ENCODE results near the gene TUBA4A. TPM values are rescaled to one million over a fixed set of nuclear protein-coding genes. Genes with fewer than 3 reads are reported as not detected.

The TUBA4A gene
- total and polyA plus RNA-seq, 2 of the 4 experiments (the other 2 are of a cell fraction), result 21.9 to 35.6 TPM

DNA sequence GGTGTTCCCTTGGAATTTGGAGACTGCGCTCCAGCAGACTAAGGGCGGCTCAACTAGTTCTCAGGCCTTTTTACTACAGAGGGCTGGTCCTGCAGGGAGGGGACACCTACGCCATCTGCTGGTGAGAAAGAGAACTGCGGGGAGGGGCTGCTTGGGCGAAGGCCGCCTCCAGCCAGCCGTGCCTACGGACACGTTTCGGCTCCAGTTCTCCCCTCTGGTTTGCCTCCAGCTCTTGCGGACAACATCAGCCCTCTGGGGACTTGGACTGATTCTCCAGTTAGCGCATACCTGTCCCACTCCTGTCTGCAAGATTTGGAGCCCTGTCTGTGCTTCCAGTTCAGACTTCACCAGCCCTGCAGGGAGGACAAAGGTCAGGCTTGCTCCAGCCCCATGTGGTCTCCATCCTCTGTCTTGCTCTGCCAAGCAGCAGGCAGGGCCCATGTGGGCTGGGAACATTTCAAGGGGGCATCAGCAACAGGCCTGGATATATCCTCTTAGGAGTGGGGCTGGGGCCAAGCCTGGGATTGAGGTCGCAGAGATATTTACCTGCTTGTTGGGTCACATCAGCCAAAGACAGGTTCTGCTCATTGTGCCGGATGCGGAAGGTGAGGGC is 45.1 kb upstream of the TUBA4A start:
- DNase-seq (peak; percentile 69), ATAC-seq (ENCODE audit: low read depth) (peak; percentile 86)
- Histone ChIP-seq H4K20me1 (ENCODE audit: insufficient read depth, low read length) (no peaks in the 10 kb centered on the region), H2BK120ac (ENCODE audit: low read depth, low read length) (peak overlapping the region; percentile 76; the same call in 1 of the 2 replicates), H2AK5ac (ENCODE audit: low read depth, low read length) (peak overlapping the region; percentile 40; the same call in 1 of the 2 replicates), H3K9ac (ENCODE audit: low read depth, low read length) (peak overlapping the region; percentile 34; the same call in 1 of the 2 replicates), H3K36me3 (ENCODE audit: control insufficient read depth, insufficient read depth, low read length) (peaks cover 4% of the 10 kb centered on the region), H3K27ac (ENCODE audit: insufficient read depth, low read length) (no peak overlapping the region), H3K23ac (ENCODE audit: low read depth, low read length) (no peak overlapping the region), H2AK9ac (replicated peaks; ENCODE audit: low read depth, low read length, poor library complexity) (peak overlapping the region; percentile 67), H3K79me1 (ENCODE audit: low read depth in 1 of 2, low read length in 2 of 2) (no peaks in the 10 kb centered on the region), H3K4me1 (ENCODE audit: control insufficient read depth, insufficient read depth, low read length) (peaks cover 6% of the 10 kb centered on the region; the same call in 1 of the 2 replicates), H2BK20ac (ENCODE audit: low read depth, low read length) (no peak overlapping the region), H4K8ac (ENCODE audit: low read depth in 2 of 2, low read length in 2 of 2) (no peak overlapping the region; a peak in 1 of 4 replicates), H3K18ac (ENCODE audit: low read depth, low read length) (no peak overlapping the region), H4K5ac (ENCODE audit: low read depth, low read length) (peak overlapping the region; percentile 70), H3K27me3 (ENCODE audit: control insufficient read depth, insufficient read depth, low read length) (no peaks in the 10 kb centered on the region), H3K4me2 (ENCODE audit: low read depth, low read length) (no peak overlapping the region), H2BK5ac (ENCODE audit: low read depth, low read length, poor library complexity, severe bottlenecking) (no peak overlapping the region), H3K14ac (replicated peaks; ENCODE audit: low read depth, low read length) (0 out of 2 replicates have a peak overlapping the region, but pooled peaks have one; percentile 46), H3K9me3 (ENCODE audit: control insufficient read depth, insufficient read depth, low read length) (no peaks in the 10 kb centered on the region), H2AFZ (replicated peaks; ENCODE audit: low read length, poor library complexity) (peak overlapping the region; percentile 89), H3K9me1 (ENCODE audit: insufficient read depth, low read length) (no peaks in the 10 kb centered on the region), H3K4ac (ENCODE audit: low read depth, low read length) (peak overlapping the region; percentile 54), H4K91ac (ENCODE audit: insufficient read depth, low read depth, low read length) (peak overlapping the region; percentile 44; the same call in 1 of the 2 replicates), H2BK15ac (ENCODE audit: low read depth, low read length) (no peak overlapping the region), H3K4me3 (ENCODE audit: insufficient read depth, low read depth, low read length) (no peak overlapping the region), H3K56ac (ENCODE audit: extremely low read depth, insufficient read depth, low read length) (no peak overlapping the region)
- intact Hi-C loops (cut with micrococcal nuclease) (loop anchor here (1.0 to 5.0 kb wide), 4 partner anchors 80 to 242 kb away; partner anchors contain the start of gene NHEJ1), in situ Hi-C loops (cut with MboI; ENCODE audit: low sequenced_read_pairs) (loop anchor here (5.0 kb wide), 1 partner anchor 127 kb away; the partner anchor contains the start of gene SLC23A3), dilution Hi-C loops (cut with HindIII; ENCODE audit: low sequenced_read_pairs, unreplicated experiment) (no loop called here)
- no peak for TF ChIP-seq MAFK (IDR thresholded peaks at IDR 0.05; ENCODE audit: low read depth, low read length)
- TF ChIP-seq RAD21 (IDR thresholded peaks at IDR 0.05; ENCODE audit: low read length), result peak; percentile 88
- peak; percentile 84; the same call in 1 of the 2 replicates for TF ChIP-seq MAZ (IDR thresholded peaks at IDR 0.05; ENCODE audit: borderline replicate concordance, low read depth, low read length)
- TF ChIP-seq NFE2L2 (IDR thresholded peaks at IDR 0.05; ENCODE audit: low read depth, low read length), result no peak
- TF ChIP-seq, protein P1, sequence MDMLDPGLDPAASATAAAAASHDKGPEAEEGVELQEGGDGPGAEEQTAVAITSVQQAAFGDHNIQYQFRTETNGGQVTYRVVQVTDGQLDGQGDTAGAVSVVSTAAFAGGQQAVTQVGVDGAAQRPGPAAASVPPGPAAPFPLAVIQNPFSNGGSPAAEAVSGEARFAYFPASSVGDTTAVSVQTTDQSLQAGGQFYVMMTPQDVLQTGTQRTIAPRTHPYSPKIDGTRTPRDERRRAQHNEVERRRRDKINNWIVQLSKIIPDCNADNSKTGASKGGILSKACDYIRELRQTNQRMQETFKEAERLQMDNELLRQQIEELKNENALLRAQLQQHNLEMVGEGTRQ (IDR thresholded peaks at IDR 0.05; ENCODE audit: low read depth, low read length), result no peak
- TF ChIP-seq POLR2A (IDR thresholded peaks at IDR 0.05; ENCODE audit: low read depth, low read length), result no peak
- TF ChIP-seq BHLHE40 (IDR thresholded peaks at IDR 0.05; ENCODE audit: low read depth, low read length), result no peak
- no peak for TF ChIP-seq RFX5 (IDR thresholded peaks at IDR 0.05; ENCODE audit: low read depth, low read length)
- no peak for TF ChIP-seq MXI1 (IDR thresholded peaks at IDR 0.05; ENCODE audit: borderline replicate concordance, low read depth, low read length)
- TF ChIP-seq CHD1 (IDR thresholded peaks at IDR 0.05; ENCODE audit: low read depth, low read length), result no peak
- TF ChIP-seq CEBPB (IDR thresholded peaks at IDR 0.05; ENCODE audit: low read depth, low read length), result no peak
- peak; percentile 89 for TF ChIP-seq SMC3 (IDR thresholded peaks at IDR 0.05; ENCODE audit: low read depth, low read length)
- TF ChIP-seq, protein P2, sequence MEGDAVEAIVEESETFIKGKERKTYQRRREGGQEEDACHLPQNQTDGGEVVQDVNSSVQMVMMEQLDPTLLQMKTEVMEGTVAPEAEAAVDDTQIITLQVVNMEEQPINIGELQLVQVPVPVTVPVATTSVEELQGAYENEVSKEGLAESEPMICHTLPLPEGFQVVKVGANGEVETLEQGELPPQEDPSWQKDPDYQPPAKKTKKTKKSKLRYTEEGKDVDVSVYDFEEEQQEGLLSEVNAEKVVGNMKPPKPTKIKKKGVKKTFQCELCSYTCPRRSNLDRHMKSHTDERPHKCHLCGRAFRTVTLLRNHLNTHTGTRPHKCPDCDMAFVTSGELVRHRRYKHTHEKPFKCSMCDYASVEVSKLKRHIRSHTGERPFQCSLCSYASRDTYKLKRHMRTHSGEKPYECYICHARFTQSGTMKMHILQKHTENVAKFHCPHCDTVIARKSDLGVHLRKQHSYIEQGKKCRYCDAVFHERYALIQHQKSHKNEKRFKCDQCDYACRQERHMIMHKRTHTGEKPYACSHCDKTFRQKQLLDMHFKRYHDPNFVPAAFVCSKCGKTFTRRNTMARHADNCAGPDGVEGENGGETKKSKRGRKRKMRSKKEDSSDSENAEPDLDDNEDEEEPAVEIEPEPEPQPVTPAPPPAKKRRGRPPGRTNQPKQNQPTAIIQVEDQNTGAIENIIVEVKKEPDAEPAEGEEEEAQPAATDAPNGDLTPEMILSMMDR (conservative IDR thresholded peaks at IDR 0.05; ENCODE audit: low read depth, low read length), result peak; percentile 96
- BruUV-seq (replicated peaks), result no TSS peak
- WGBS, 2 experiments (ENCODE audit: extremely low coverage in 2 of 2, insufficient read length in 1 of 2), result 14% methylated on average over 9 of the region's 15 CpGs; no CpG with 5 or more reads in 1 of the 2 experiments
- ChIA-PET CTCF (interaction anchor here (0.6 to 1.4 kb wide), 2 partner anchors 13 to 21 kb away, joined by 3 read pairs; no protein-coding TSS in a partner anchor), POLR2A (ENCODE audit: unreplicated experiment) (no interaction called here)

Data from IMR-90 (cell line).